Esophagus squamous epithelium (tissue), 5 donors: ENCODE measurements around the gene GPC5. TPM values are rescaled to one million over a fixed set of nuclear protein-coding genes. Genes with fewer than 3 reads are reported as not detected.

Experiments used
- DNase-seq: peaks from one replicate; lab custom pipeline; 2025; lab: John Stamatoyannopoulos, UW
- H3K27ac ChIP-seq, 4 donors: fragments of 200-600 bp; sonication (generic); one replicate each; pipeline ENCODE4 v1.5.1; 2016 to 2019; ENCODE audit warnings: mild to moderate bottlenecking in 1 of 4
- H3K27me3 ChIP-seq, 4 donors: fragments of 200-600 bp; sonication (generic); 1 replicate in 3 of 4; 2 replicates in 1 of 4; pipeline versions ENCODE4 v1.5.1 to v1.6.0; 2017 to 2021; ENCODE audit warnings: antibody characterized with exemption in 1 of 4
- H3K36me3 ChIP-seq, 3 donors: fragments of 200-600 bp; sonication (generic); one replicate each; pipeline ENCODE4 v1.5.1; 2016 to 2019
- H3K4me1 ChIP-seq, 3 donors: fragments of 200-600 bp; sonication (generic); one replicate each; pipeline ENCODE4 v1.5.1; 2017 to 2019
- H3K4me3 ChIP-seq, 4 donors: fragments of 200-600 bp; sonication (generic); 1 replicate in 3 of 4; 2 replicates in 1 of 4; pipeline ENCODE4 v1.5.1; 2016 to 2019; ENCODE audit warnings: mild to moderate bottlenecking in 2 of 4, moderate library complexity in 1 of 4
- H3K9me3 ChIP-seq, 3 donors: fragments of 200-600 bp; sonication (generic); one replicate each; pipeline ENCODE4 v1.5.1; 2016 to 2019
- CTCF ChIP-seq, 6 experiments: fragments of 450-650 bp in 4 of 6; fragments of 200-600 bp in 2 of 6; sonication (generic) in 2 of 6; IDR thresholded peaks; one replicate each; pipeline ENCODE4 v1.5.1; 2016 to 2019; ENCODE audit warnings: antibody characterized with exemption in 6 of 6, mild to moderate bottlenecking in 4 of 6, moderate library complexity in 4 of 6
- POLR2A ChIP-seq, 4 donors: fragments of 450-650 bp; IDR thresholded peaks; one replicate each; pipeline ENCODE4 v1.6.1; 2017; ENCODE audit warnings: antibody characterized with exemption in 4 of 4, mild to moderate bottlenecking in 4 of 4, moderate library complexity in 3 of 4
- WGBS, 2 donors: methylation state at CpG; one replicate each; pipeline ENCODE4 v1.1.5; 2018; 5-methylcytosine and 5-hydroxymethylcytosine counted together
- intact Hi-C: fragments of 100-400 bp; cut with DNase I; formaldehyde crosslinking; loops from one replicate; pipeline ENCODE4 v1.15.0; 2022
- total RNA-seq, 4 donors: library from RNA; depleted of rRNA; stranded (reverse); fragments of >200 nt; gene quantifications; one replicate each; pipeline ENCODE4 v1.1.0, GENCODE V29; 2016
- donor health status: DM: yes; HTN: yes; CAD: no.

Gene GPC5
- total RNA-seq, 4 donors from 2014 or later = not detected

- no peaks in the 10 kb centered on the region for H3K4me1 ChIP-seq
Observed at GRCh38 chr13:92137520-92137919, 739.1 kb downstream of the GPC5 start.

GRCh38 chr13:92143766-92144165, 745.3 kb downstream of the GPC5 start:
- no peaks in the 10 kb centered on the region for H3K27me3 ChIP-seq
- DNase-seq = no peak
- no peaks in the 10 kb centered on the region for H3K36me3 ChIP-seq
- intact Hi-C loops = no loop called here
- no peaks in the 10 kb centered on the region for H3K4me1 ChIP-seq
- H3K27ac ChIP-seq = no peak overlapping the region
- no peak for TF ChIP-seq POLR2A (IDR thresholded peaks at IDR 0.05)
- TF ChIP-seq CTCF (IDR thresholded peaks at IDR 0.05) = no peak
- no peaks in the 10 kb centered on the region for H3K9me3 ChIP-seq
- H3K4me3 ChIP-seq = no peak overlapping the region

More at GRCh38 chr13:92137520-92137919, 739.1 kb downstream of the GPC5 start:
- Histone ChIP-seq H3K4me3 (no peak overlapping the region), H3K27me3 (no peaks in the 10 kb centered on the region), H3K36me3 (no peaks in the 10 kb centered on the region), H3K27ac (no peak overlapping the region), H3K9me3 (no peaks in the 10 kb centered on the region)
- TF ChIP-seq POLR2A (IDR thresholded peaks at IDR 0.05) = no peak
- TF ChIP-seq CTCF (IDR thresholded peaks at IDR 0.05) = no peak
- intact Hi-C loops = no loop called here
- 41 to 58% methylated on average over 3 of the region's 3 CpGs for WGBS, 2 donors
- DNase-seq = no peak

GRCh38 chr13:92150606-92151005, 752.2 kb downstream of the GPC5 start:
- Histone ChIP-seq H3K4me3 (no peak overlapping the region), H3K36me3 (no peaks in the 10 kb centered on the region), H3K4me1 (no peaks in the 10 kb centered on the region), H3K27ac (no peak overlapping the region), H3K9me3 (no peaks in the 10 kb centered on the region), H3K27me3 (no peaks in the 10 kb centered on the region)
- 67 to 79% methylated on average over 1 of the region's 1 CpG for WGBS, 2 donors
- TF ChIP-seq POLR2A (IDR thresholded peaks at IDR 0.05) = no peak
- no peak for TF ChIP-seq CTCF (IDR thresholded peaks at IDR 0.05)
- DNase-seq = no peak
- intact Hi-C loops = no loop called here

GRCh38 chr13:92158346-92158745, 759.9 kb downstream of the GPC5 start:
- no peaks in the 10 kb centered on the region for H3K27me3 ChIP-seq
- no peak for DNase-seq
- H3K4me1 ChIP-seq = no peaks in the 10 kb centered on the region
- 21 to 65% methylated on average over 3 of the region's 3 CpGs for WGBS, 2 donors
- H3K36me3 ChIP-seq = no peaks in the 10 kb centered on the region
- no peak for TF ChIP-seq CTCF (IDR thresholded peaks at IDR 0.05)
- TF ChIP-seq POLR2A (IDR thresholded peaks at IDR 0.05) = no peak
- intact Hi-C loops = no loop called here
- no peak overlapping the region for H3K4me3 ChIP-seq
- H3K27ac ChIP-seq = no peak overlapping the region
- no peaks in the 10 kb centered on the region for H3K9me3 ChIP-seq

GRCh38 chr13:92164822-92165221, 766.4 kb downstream of the GPC5 start:
- TF ChIP-seq CTCF (IDR thresholded peaks at IDR 0.05) (no peak), POLR2A (IDR thresholded peaks at IDR 0.05) (no peak)
- WGBS, 2 donors = 69% methylated on average over 5 of the region's 5 CpGs
- intact Hi-C loops = no loop called here

More at GRCh38 chr13:92164822-92165221, 766.4 kb downstream of the GPC5 start:
- no peaks in the 10 kb centered on the region for H3K9me3 ChIP-seq
- H3K27me3 ChIP-seq = no peaks in the 10 kb centered on the region
- H3K4me3 ChIP-seq = no peak overlapping the region
- no peaks in the 10 kb centered on the region for H3K4me1 ChIP-seq
- no peak for DNase-seq
- H3K27ac ChIP-seq = no peak overlapping the region
- no peaks in the 10 kb centered on the region for H3K36me3 ChIP-seq
